Activated CD4-positive, alpha-beta T cell treated with anti-CD3 and anti-CD28 coated beads, Interleukin-2, amount 50 U/mL, for 16 hours (primary cell): ENCODE results near the gene BCKDHB.

Experiments used
- DNase-seq: peaks from one replicate; pipeline ENCODE4 v3.0.0-alpha.2; 2020

BCKDHB gene

GRCh38 chr6:80154160-80154559, 47.7 kb downstream of the BCKDHB start:
- DNase-seq = no peak

GRCh38 chr6:80156221-80156620, 49.8 kb downstream of the BCKDHB start:
- no peak for DNase-seq

- peak; percentile 2 for DNase-seq
Observed at GRCh38 chr6:80158478-80158989, 52.1 kb downstream of the BCKDHB start.

GRCh38 chr6:80161434-80161833, 55.0 kb downstream of the BCKDHB start:
- DNase-seq = no peak

- DNase-seq = peak; percentile 54
Observed at GRCh38 chr6:80163754-80164187, 57.3 kb downstream of the BCKDHB start.

- peak; percentile 87 for DNase-seq
Observed at GRCh38 chr6:80165143-80165542, 58.7 kb downstream of the BCKDHB start.

- peak; percentile 2 for DNase-seq
Observed at GRCh38 chr6:80165819-80166218, 59.3 kb downstream of the BCKDHB start.

- DNase-seq = no peak
Observed at GRCh38 chr6:80170433-80170832, 64.0 kb downstream of the BCKDHB start.

GRCh38 chr6:80173411-80173810, 66.9 kb downstream of the BCKDHB start:
- no peak for DNase-seq

- no peak for DNase-seq
Observed at GRCh38 chr6:80174900-80175572, 68.6 kb downstream of the BCKDHB start.

GRCh38 chr6:80179695-80180094, 73.2 kb downstream of the BCKDHB start:
- DNase-seq = peak; percentile 12

- DNase-seq = no peak
Observed at GRCh38 chr6:80181352-80182081, 75.0 kb downstream of the BCKDHB start.

- DNase-seq = no peak
Observed at GRCh38 chr6:80182308-80182707, 75.8 kb downstream of the BCKDHB start.

GRCh38 chr6:80183019-80183795, 76.7 kb downstream of the BCKDHB start:
- DNase-seq = no peak

- DNase-seq = no peak
Observed at GRCh38 chr6:80185492-80185891, 79.0 kb downstream of the BCKDHB start.

- no peak for DNase-seq
Observed at GRCh38 chr6:80186082-80186481, 79.6 kb downstream of the BCKDHB start.

GRCh38 chr6:80196906-80197305, 90.4 kb downstream of the BCKDHB start:
- no peak for DNase-seq

- DNase-seq = no peak
Observed at GRCh38 chr6:80197474-80197873, 91.0 kb downstream of the BCKDHB start.

- no peak for DNase-seq
Observed at GRCh38 chr6:80197986-80198385, 91.5 kb downstream of the BCKDHB start.

- DNase-seq = no peak
Observed at GRCh38 chr6:80203283-80203682, 96.8 kb downstream of the BCKDHB start.

- no peak for DNase-seq
Observed at GRCh38 chr6:80205404-80205803, 98.9 kb downstream of the BCKDHB start.

- no peak for DNase-seq
Observed at GRCh38 chr6:80206758-80207157, 100.3 kb downstream of the BCKDHB start.

- DNase-seq = peak; percentile 37
Observed at GRCh38 chr6:80209430-80209829, 103.0 kb downstream of the BCKDHB start.
